GM19240 (cell line): Measurements from ENCODE around the gene FCRL6.

Experiments
- DNase-seq: peaks from one replicate; pipeline ENCODE4 v3.0.0; 2011; ENCODE audit warnings: low spot score; ENCODE audit not compliant: insufficient read length

Gene FCRL6

GRCh38 chr1:159862031-159862430 is 59.9 kb downstream of the FCRL6 start:
- DNase-seq, result no peak

GRCh38 chr1:159862557-159862956 is 60.4 kb downstream of the FCRL6 start, which contains the start of gene VSIG8:
Gene VSIG8 (minus strand): TSS chr1:159862657. CDS start chr1:159862521, 136 bp downstream.
- no peak for DNase-seq

- DNase-seq, result no peak
Observed at GRCh38 chr1:159864262-159864661, 62.1 kb downstream of the FCRL6 start.
